ENCODE measurements around the gene CCDC78.

- TF ChIP-seq CTCF (optimal IDR thresholded peaks at IDR 0.05 in 1 of 3, IDR thresholded peaks at IDR 0.05 in 1 of 3, conservative IDR thresholded peaks at IDR 0.05 in 1 of 3; ENCODE audit: extremely low read depth in 1 of 3, insufficient read depth in 2 of 3, low read length in 3 of 3) (no peak), EZH2 (IDR thresholded peaks at IDR 0.05; ENCODE audit: low read length) (no peak)
These were observed 40.8 kb upstream of the CCDC78 start for GRCh38 chr16:766820-767640.
